Suppressor macrophage treated with lipopolysaccharide for 1 hour (primary cell): Measurements from ENCODE around the gene CDCA5.

Experiments
- DNase-seq, 3 donors: peaks; one replicate each; pipeline ENCODE4 v3.0.0-alpha.2; 2020 to 2022

The CDCA5 gene

DNA sequence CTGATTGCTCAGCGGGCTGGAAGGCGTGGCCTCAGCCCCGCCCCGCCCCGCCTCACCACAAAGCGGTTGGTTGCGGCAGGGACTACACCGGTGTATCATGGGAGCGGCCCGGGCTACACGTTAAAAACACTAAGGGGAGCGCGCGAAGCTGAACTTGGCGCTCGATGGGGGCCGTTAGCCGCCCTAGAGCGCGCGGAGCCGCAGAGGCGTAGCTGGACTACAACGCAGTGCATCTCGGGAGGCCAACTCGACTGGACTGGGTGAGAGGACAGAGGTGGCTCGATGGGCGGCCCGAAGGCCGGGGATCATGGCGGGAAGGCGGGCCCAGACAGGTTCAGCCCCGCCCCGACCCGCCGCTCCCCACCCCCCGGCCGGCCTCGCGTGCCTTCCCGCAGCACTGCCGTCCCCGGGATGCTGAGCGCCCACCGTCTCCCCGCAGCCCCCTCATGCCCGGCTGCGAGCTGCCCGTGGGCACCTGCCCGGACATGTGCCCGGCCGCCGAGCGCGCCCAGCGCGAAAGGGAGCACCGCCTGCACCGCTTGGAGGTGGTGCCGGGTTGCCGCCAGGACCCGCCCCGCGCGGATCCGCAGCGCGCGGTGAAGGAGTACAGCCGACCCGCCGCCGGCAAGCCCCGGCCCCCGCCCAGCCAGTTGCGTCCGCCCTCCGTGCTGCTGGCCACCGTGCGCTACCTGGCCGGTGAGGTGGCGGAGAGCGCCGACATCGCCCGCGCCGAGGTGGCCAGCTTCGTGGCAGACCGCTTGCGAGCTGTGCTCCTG, 42.8 kb downstream of the CDCA5 start, which contains the start of gene SAC3D1:
SAC3D1 (plus strand) TSS at position 364 of the 776 bp plus-strand sequence; CDS start at position 447, 83 bp downstream.
- peak; percentile 90 to 95 (median 92) for DNase-seq

DNA sequence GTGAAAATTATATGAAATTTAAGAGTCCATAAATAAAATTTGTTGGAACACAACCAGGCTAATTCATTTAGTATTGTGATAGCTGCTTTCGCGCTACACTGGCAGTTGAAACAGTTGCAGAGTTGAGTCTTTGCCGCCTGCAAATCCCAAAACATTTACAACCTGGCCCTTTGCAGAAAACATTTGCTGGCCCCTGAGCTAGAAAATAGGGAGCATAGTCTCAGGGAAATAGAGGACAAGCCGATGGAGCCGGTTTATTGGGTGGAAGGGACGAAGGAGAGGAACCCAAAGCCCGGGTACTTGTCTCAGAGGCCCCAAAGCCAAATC, 43.4 kb downstream of the CDCA5 start:
- no peak for DNase-seq

DNA sequence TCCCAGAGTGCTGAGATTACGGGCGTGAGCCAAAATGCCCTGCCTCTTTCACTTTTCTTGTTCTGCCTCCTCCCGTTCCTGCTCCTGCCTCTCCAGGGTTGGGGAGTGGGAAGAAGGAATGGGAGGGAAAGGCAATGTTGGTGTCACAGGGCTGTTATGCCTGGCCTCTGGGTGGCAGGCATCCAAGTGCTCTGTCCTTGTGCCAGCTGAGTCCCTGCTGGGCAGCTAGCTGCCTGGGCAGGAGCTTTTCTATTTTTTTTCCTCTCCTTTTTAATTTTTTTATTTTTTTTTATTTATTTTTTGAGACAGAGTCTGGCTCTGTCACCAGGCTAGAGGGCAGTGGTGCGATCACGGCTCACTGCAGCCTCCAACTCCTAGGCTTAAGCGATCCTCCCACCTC, 46.9 kb downstream of the CDCA5 start:
- DNase-seq = no peak

DNA sequence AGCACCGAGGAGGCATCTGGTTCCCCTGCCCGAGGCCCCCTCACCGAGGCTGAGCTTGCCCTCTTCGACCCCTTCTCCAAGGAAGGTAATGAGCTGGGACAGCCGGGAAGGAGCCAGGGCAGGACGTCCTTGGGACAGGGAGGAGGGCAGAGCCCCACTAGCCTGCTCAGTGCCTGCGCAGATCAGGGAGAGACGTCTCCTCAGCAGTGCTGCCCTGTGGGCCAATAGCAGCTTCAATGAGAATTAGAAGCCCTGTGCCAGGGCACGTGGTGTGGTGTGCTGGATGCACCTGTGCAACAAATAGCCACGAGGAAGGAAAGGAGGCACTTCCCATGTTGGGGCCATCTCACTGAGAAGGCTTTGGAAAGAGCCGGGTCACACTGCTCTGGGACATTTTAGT, 48.3 kb downstream of the CDCA5 start:
- no peak for DNase-seq

DNA sequence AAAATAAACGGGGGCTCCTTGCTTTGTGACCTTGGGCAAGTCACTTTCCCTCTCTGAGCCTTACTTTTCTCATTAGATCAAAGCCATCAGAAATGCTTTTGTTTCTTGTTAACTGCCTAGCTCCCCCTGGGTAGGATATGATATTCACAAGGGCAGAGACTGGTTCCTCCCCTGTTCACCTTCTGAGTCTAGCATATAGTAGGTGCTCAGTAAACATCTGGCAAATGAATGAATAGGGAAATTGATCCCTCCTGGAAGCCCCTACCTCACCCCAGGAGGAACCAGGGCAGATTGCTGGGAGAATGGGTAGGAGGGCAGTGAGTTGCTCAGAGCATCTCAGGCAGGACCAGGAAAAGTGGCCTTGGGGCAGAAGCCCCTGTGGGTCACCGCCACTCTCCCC, 49.4 kb downstream of the CDCA5 start:
- DNase-seq = no peak

DNA sequence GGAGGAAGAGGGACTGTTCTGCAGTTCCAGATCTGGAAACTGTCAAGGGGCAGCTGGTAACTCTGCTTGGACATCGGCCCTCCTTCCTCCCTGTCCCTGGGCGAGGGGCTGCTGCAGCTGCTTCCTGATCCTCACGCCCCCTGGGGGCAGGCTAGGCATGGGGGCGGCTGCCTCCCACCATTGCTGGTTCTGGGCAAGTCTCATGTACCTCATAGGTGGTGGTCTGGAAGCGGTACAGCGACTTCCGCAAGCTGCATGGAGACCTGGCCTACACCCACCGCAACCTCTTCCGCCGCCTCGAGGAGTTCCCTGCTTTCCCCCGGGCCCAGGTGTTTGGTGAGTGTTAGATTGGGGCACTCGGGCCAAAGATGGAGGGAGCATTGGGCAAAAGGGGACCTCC, 51.6 kb downstream of the CDCA5 start:
- no peak for DNase-seq
